Activated CD4-positive, alpha-beta T cell treated with anti-CD3 and anti-CD28 coated beads, Interleukin-2, amount 50 U/mL, for 48 hours (primary cell): Measurements from ENCODE around the gene UNC5B.

Experiments used
- DNase-seq, 2 experiments: peaks; one replicate each; pipeline ENCODE4 v3.0.0-alpha.2; 2020

Gene UNC5B

DNA sequence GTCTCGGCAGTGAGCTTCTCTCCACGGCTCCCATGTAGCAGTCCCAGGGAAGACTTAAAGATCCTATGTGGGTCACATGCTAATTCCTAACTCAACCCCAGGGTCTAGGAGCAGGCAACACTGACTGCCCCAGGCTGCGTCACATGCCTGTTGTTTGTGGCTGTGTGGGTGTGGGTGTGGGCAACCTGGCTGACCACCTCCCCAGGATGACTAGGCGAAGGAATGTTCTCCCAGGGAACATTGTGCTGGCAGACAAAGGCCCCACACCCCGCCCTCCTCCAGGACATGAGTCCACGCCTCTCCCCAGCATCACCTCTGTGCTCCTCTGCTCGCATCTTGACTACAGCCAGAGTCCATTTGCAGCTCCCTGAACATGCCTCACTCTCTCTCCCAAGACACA lies 137.0 kb downstream of the UNC5B start:
- DNase-seq: no peak

DNA sequence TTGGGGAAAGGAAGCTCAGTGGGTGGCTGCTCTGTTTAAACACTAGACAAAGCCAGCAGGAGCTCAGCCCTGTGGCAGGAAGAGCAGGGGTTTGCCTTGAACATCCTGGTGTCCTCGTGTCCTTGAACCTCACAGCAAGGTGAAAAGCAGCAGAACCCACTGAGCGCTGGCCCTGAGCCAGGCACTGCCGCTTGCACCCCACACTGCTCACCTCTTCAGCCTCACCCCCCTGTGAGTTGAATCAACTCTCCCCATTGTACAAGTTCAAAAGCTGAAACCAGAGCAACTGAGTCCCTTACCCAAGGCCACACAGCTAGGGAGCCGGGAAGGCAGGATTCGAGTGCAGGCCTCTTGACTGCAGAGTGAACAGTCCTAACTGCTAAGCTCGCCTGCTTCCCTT lies 138.7 kb downstream of the UNC5B start:
- DNase-seq: no peak

DNA sequence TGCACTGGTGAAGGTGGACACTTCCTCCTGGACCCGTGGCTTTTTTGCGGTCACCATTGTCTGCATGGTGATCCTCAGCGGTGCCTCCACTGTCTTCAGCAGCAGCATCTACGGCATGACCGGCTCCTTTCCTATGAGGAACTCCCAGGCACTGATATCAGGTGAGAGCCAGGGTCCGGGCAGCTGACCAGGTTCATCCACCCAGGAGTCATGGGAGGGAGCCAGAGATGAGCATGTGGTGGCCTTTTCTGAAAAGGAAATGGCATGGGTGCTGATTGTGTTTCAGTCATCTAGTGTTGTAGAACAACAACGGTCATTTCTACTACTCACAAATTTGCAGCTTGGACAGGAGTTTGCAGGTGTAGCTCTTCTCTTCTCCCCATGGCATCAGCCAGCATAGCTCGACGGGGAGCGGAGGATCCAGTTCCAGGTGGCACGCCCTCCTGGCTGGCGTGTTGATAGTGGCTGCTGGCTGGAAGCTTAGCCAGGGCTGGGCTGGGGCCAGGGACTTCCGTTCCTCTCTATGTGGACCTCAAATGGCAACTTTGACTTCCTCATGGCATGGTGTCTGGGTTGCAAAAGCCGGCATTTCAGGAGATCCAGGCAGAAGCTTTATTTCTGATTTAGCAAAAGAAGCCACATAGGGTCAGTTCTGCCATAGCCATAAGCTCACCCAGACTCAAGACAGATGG lies 139.4 kb downstream of the UNC5B start:
- no peak for DNase-seq
